Measurements from ENCODE around the gene GKN1. TPM values are rescaled to one million over a fixed set of nuclear protein-coding genes. Genes with fewer than 3 reads are reported as not detected.

Gene GKN1
- total RNA-seq, 1 donor from 2014 or later, result 1.9 TPM

DNA sequence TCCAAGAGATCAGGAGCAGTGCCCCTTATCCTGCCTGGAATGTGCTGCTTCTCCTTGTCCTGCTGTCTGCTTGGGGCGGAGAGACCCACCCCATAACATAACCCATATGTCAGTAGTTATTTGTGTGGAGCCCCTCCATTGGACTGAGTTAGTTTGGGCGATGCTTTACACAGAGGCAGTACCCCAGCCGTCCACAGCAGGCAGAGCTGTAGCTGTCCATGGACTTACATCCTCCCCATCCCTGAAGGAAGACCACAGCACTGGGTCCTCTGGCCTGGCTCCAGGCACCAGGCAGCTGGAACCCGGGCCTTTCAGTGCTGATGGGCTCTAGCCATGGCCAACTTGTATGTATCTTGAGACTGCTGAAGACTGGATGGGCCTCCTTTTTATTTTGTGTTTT lies 42.0 kb upstream of the GKN1 start:
- intact Hi-C loops (cut with DNase I), result no loop called here
- no peak overlapping the region for H3K4me3 ChIP-seq
- no peaks in the 10 kb centered on the region for H3K27me3 ChIP-seq
- no peaks in the 10 kb centered on the region for H3K9me3 ChIP-seq
- no peak overlapping the region for H3K27ac ChIP-seq
- H3K36me3 ChIP-seq, result no peaks in the 10 kb centered on the region
- no peak for TF ChIP-seq CTCF (IDR thresholded peaks at IDR 0.05)
- DNase-seq (ENCODE audit: low spot score in 2 of 2), result no peak
- peaks cover 0 to 7% of the 10 kb centered on the region in 2 donors for H3K4me1 ChIP-seq

- no peak overlapping the region for H3K27ac ChIP-seq
- intact Hi-C loops (cut with DNase I), result no loop called here
- H3K9me3 ChIP-seq, result no peaks in the 10 kb centered on the region
- no peaks in the 10 kb centered on the region for H3K36me3 ChIP-seq
- H3K4me1 ChIP-seq, result peaks cover 0 to 7% of the 10 kb centered on the region in 2 donors
- DNase-seq (ENCODE audit: low spot score in 2 of 2), result no peak
- no peaks in the 10 kb centered on the region for H3K27me3 ChIP-seq
- no peak overlapping the region for H3K4me3 ChIP-seq
- no peak for TF ChIP-seq CTCF (IDR thresholded peaks at IDR 0.05)
These were observed 40.4 kb upstream of the GKN1 start for GRCh38 chr2:68934021-68934420.

GRCh38 chr2:68935471-68935870 lies 39.0 kb upstream of the GKN1 start:
- no peak for DNase-seq (ENCODE audit: low spot score in 2 of 2)
- Histone ChIP-seq H3K36me3 (no peaks in the 10 kb centered on the region), H3K4me3 (no peak overlapping the region), H3K4me1 (peaks cover 0 to 7% of the 10 kb centered on the region in 2 donors), H3K27me3 (no peaks in the 10 kb centered on the region), H3K9me3 (no peaks in the 10 kb centered on the region), H3K27ac (no peak overlapping the region)
- intact Hi-C loops (cut with DNase I), result no loop called here
- TF ChIP-seq CTCF (IDR thresholded peaks at IDR 0.05), result no peak

- H3K4me1 ChIP-seq, result peaks cover 0 to 7% of the 10 kb centered on the region in 2 donors
- no peaks in the 10 kb centered on the region for H3K36me3 ChIP-seq
- DNase-seq (ENCODE audit: low spot score in 2 of 2), result no peak
- no peaks in the 10 kb centered on the region for H3K27me3 ChIP-seq
- H3K4me3 ChIP-seq, result no peak overlapping the region
- TF ChIP-seq CTCF (IDR thresholded peaks at IDR 0.05), result no peak
- intact Hi-C loops (cut with DNase I), result no loop called here
- no peaks in the 10 kb centered on the region for H3K9me3 ChIP-seq
- peak overlapping the region in 1 of 2 donors; percentile 55 for H3K27ac ChIP-seq
These were observed 38.0 kb upstream of the GKN1 start for GRCh38 chr2:68936427-68936826.

- peak overlapping the region in 1 of 2 donors; percentile 55 for H3K27ac ChIP-seq
- no peaks in the 10 kb centered on the region for H3K27me3 ChIP-seq
- intact Hi-C loops (cut with DNase I), result no loop called here
- peaks cover 0 to 7% of the 10 kb centered on the region in 2 donors for H3K4me1 ChIP-seq
- no peaks in the 10 kb centered on the region for H3K36me3 ChIP-seq
- DNase-seq (ENCODE audit: low spot score in 2 of 2), result no peak
- no peaks in the 10 kb centered on the region for H3K9me3 ChIP-seq
- TF ChIP-seq CTCF (IDR thresholded peaks at IDR 0.05), result no peak
- no peak overlapping the region for H3K4me3 ChIP-seq
These were observed 37.5 kb upstream of the GKN1 start for GRCh38 chr2:68936889-68937288.

Measured in ascending aorta (tissue), 2 donors.